Fibroblast of skin of scalp (primary cell): Measurements from ENCODE around the gene ADTRP. TPM values are rescaled to one million over a fixed set of nuclear protein-coding genes. Genes with fewer than 3 reads are reported as not detected.

Experiments
- DNase-seq: peaks from one replicate; pipeline ENCODE4 v3.0.0-alpha.2; 2013
- polyA plus RNA-seq, 2 experiments: library from polyadenylated mRNA; unstranded; fragments of 120-200 nt; gene quantifications; one replicate each; pipeline ENCODE4 v1.2.1, GENCODE V29; 2013; ENCODE audit not compliant: insufficient read length in 2 of 2

ADTRP gene
- 0.45 TPM for polyA plus RNA-seq (2013, experiment 1 of 2; ENCODE audit: insufficient read length)
- polyA plus RNA-seq (2013, experiment 2 of 2; ENCODE audit: insufficient read length): 0.79 TPM

DNA sequence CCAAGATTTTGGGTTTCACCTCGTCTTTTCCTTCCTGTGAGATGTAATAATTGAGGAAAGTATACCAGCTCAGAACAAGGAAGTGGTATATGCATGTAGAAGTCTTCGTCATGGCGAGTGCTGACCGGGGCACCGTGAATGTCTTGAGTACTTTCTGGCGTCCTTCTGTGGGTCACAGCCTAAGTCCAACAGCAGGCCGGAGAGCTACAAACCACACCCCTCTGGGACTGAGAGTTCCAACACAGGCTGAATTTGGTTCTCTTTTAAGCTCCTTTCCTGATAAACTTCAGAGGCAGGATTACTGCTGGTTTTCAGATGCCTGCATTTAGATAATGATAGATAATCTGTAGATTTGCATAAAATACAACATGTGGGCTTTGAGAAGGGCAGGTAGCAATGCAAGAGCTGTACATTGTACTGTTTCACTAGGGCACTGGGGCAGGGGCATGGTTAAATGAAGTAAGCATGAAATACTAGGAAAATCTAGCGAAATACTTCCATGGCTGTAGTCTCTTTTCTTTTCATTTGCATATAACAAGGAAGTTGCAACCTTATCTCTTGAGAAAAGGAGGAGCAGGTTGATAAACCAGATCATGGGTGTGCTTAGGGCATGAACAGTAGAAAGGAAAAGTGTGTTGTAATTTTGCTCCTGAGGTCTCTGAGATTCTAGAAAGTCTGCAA lies at the start of gene ADTRP:
TSS of gene ADTRP (minus strand) at position 156 of the 681 bp plus-strand sequence. CDS start at position 112, 44 bp downstream.
- DNase-seq: no peak

GRCh38 chr6:11826779-11827178 lies 48.2 kb upstream of the ADTRP start:
- DNase-seq: no peak

DNA sequence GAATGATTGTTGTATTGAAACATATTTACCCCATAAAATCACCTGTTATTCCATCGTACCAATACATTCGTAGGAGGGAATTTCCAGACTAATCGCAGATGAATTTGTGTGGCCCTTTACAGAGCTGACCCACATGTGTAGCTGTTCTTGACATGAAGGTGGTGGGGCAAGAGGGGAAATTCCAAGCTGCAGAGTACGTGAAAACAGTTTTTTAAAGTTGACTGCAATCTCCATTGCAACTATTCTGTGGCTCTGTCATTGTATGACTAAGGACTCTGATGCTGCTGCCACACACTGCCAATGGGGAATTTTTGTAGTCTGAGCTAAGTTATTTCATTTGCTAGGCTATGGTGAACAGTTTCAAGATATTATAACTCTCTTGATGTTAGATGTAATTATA lies 46.4 kb upstream of the ADTRP start:
- peak; percentile 50 for DNase-seq

DNA sequence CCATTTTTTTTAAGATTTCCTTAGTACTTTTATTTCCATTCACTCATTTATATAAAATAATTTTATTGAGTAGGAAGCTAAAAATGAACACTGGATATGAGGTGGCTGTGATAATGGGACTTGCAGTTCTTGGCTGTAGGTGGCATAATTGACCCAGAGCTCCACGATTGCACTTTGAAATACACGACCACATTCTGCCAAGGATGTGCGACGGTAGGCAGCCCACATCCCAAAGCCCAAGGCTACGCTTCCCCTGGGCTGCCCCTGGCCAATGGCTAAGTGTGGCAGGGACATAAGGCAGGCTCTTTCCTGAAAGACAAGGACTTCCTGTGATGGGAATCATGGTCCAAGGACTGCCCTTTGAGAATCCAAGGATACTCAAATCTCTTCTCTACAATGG lies 43.7 kb upstream of the ADTRP start:
- no peak for DNase-seq

DNA sequence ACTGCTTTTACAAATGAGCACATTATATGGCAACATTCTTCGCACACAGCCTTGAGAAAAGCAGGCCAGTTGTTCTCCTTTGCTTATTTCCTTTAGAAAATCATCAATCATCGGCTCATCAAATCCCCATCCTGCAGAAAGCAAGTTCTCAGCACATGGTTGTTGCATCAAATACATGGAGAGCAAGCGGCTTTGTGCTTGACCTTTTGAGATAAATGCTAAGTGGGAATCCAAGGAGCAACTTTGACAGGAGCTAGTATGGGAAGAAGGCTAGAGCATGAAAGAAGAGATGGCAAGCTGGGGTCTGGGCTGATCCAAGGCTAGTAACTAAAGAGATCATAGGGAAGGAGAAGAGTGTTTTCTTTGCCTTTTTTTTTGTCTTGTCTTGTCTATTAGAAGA lies 43.2 kb upstream of the ADTRP start:
- DNase-seq: no peak

DNA sequence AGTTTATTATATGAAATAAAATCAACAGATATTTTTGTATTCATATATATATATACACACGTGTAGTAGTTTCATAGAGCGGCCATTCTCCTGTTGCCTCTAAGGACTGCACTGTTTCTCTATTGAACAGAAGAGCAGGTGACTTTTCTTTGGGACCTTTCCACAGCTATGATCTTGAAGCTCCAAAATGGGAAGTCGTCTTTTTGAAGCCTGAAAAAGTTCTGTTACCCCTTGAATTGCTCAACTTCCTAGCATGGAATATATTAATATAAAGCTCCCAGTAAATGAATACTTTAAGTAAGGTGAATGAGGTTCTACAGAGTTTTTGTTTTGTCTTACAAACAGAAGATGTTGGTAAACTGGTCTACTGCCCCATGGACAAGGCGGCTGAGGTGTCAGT lies 42.2 kb upstream of the ADTRP start:
- no peak for DNase-seq

GRCh38 chr6:11819486-11819885 lies 40.9 kb upstream of the ADTRP start:
- no peak for DNase-seq

- peak; percentile 73 for DNase-seq
Measured at GRCh38 chr6:11815231-11815630, 36.6 kb upstream of the ADTRP start.

- no peak for DNase-seq
Measured at GRCh38 chr6:11814819-11815218, 36.2 kb upstream of the ADTRP start.

GRCh38 chr6:11814106-11814505 lies 35.5 kb upstream of the ADTRP start:
- no peak for DNase-seq

DNA sequence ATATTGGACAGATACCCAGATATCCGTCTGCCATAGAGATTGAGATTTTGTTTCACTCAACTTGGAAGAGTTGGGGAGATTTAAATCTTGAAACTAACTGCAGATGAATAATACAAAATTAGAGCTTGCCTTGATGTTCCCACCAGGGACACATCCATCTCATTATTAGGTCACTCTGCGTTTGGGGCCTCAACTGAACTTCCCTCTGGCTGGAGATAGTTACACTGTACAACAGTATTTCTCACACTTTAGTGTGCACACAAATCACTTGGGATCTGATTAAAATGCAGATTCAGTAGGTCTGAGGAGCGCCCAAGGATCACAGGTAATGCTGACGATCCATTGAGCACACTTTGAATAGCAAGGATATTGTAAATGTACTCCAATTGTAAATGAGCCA lies 35.0 kb upstream of the ADTRP start:
- DNase-seq: no peak

DNA sequence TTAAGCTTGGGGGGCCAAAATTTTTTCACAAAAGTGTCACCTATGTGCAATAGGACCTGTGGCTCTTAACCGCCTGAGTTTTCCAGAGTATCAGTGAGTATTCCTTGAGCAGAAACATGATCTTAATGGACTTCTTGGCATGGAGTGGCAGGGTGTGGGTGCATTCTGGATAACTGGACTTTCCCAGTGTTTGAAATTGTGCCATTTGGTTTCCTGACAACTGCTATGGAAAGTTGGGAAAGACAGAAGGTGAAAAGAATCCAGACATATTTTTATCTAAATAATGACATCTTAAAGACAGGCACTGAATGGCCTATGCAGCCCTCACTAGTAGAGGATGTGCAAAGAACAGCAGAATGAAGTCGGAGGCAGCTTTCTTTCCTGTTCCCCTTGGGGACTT lies 34.3 kb upstream of the ADTRP start:
- no peak for DNase-seq

DNA sequence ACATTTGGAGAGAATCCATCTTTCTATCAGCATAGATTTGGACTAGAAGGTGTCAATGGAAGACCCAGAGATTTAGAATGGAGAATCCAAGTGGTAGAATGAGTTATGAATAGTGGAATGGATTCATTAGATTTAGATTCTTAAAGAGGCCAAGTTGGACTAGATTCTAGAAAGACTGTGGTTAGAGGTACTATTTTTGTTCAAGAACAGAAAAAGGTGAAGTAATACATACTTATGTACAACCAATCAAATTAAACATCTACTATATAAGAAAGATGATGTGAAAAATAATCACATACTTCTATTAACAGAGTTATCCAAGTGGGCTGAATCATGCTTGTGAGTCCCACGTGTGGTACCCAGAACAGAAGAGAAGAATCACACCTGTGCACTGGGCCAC lies 33.8 kb upstream of the ADTRP start:
- DNase-seq: no peak

GRCh38 chr6:11811644-11812264 lies 33.2 kb upstream of the ADTRP start:
- DNase-seq: no peak

DNA sequence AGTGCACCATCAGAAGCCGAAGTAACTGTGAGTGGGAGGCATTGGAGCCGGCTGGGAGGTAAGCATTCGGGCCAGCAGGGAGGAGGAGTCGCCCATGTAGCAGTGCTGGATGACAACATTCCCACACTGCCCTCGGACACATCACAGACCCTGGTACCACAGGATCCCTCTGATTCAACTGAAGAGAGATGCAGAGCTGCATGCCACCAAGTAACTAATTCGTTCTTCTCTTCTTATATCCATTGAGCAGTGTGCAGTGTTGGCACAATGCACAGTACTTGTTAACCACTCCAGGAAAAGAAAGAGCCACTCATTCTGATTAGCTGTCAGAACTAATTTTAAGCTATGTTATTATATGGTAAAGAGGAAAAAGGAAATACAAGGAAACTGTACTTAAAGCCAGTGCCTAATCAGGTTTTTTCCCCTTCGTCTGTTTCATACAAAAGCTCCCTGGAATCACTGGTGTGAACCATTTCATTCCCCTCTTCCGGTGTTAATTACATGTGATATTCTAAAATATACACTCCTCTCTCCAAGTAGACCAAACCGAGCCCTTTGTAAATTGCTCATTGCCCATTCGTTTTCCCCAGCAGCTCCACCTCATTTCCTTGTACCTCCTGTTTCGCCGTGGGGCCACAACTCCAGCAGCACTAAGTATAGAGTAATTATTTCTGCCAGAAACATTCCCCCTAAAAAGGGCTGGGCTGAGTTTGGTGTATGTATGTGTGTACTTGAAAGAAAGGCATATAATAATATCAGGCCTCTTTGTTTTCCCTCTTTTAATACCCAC lies 32.4 kb upstream of the ADTRP start:
- no peak for DNase-seq

- DNase-seq: peak; percentile 90
Measured at GRCh38 chr6:11810039-11810541, 31.5 kb upstream of the ADTRP start.

DNA sequence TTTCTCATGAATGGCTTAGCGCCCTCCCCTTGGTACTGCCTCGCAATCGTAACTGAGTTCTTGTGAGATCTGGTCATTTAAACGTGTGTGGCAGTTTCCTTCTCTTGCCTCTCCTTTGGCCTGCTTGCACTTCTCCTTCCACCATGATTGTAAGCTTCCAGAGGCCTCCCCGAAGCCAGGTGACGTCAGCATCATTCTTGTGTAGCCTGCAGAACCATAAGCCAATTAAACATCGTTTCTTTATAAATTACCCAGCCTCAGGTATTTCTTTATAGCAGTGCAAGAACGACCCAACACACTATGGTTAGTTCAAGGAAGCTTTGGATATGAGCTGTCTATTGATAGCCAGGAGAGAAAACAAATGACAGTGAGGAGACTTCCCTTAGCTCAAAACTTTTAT lies 29.5 kb upstream of the ADTRP start:
- no peak for DNase-seq

DNA sequence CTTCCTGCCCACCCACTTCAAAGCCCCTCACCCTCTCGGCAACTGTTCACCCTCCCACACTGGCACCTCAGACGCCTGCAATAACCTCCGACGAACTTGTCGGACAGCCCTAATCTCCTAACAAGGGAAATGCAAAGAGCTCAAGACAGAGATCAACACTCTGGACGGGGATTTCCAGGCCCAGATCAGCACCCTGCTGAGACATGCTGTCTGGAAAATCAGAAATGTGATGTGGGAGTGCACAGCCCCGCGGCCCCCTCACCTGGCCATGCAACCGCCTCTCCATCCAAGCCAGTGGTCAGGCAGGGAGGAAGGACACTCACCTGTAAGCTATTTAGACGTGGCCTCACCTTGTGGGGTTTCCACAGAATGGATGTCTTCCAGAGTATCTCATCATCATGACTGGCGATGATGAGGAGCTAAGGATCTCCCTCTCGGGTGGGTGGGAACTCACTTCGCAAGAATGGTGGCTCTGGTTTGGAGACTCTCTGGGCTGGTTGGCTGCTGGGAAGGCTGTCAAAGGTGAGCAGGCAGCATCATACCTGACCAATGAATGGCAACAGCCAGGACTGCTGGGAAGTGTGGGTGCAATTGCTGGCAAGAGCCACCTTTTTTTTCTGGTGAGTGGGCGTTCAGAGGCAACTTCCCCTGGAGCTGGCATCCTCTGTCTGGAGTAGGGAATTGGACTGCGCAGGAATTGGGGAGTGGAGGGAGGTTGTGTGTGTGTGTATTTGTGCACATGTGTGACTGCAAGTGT lies 28.1 kb upstream of the ADTRP start:
- DNase-seq: no peak

- DNase-seq: no peak
Measured at GRCh38 chr6:11805259-11806053, 26.9 kb upstream of the ADTRP start.

DNA sequence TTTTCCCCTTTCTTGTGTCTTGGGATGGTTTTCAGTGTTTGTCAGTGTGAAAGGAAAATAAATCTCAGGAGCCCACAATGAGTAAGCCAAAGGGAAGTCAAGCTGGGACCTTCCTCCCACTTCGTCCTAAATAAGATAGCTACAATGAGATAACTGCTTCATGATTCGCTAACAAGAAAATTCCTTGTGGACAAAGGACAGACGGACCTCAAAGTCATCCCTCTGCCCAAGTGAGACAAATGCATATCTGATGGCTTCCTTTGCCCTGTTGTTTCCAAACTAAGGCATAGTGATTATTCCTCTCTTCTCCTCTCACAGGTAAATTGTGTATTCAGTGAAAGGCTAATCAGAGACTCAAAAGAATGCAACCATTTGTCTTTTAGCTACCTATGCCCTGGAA lies 26.1 kb upstream of the ADTRP start:
- DNase-seq: peak; percentile 37

- DNase-seq: peak; percentile 43
Measured at GRCh38 chr6:11804135-11804534, 25.5 kb upstream of the ADTRP start.

DNA sequence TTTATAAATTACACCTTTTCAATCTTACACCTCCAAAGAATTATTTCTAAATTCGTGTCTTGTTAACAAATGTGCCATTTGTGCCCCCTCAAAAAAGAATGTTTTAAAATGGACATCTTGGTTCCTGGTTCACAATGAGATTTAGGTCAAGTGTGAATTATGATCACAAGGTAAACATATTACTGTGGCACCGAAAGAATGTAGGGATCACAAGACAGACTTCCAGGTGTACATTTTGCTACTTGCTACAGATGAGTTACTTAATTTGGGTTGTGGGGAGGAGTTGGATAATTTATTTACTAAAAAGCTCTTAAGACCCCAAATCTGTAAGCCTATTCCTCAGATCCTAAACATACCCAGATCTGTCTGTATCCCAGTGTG lies 25.0 kb upstream of the ADTRP start:
- no peak for DNase-seq
